Stomach (tissue), 4 donors: ENCODE data around the gene BCL2L1.

Experiments used
- CTCF ChIP-seq, 7 experiments: fragments of 450-650 bp in 4 of 7; fragments of 200-600 bp in 3 of 7; sonication (generic) in 3 of 7; IDR thresholded peaks; one replicate each; pipeline ENCODE4 v1.5.1; 2016 to 2019; ENCODE audit warnings: antibody characterized with exemption in 7 of 7, control low read depth in 2 of 7, mild to moderate bottlenecking in 1 of 7
- EP300 ChIP-seq: sonication (generic); formaldehyde crosslinking; IDR thresholded peaks from one replicate; pipeline ENCODE4 v1.6.1; 2017; ENCODE audit warnings: antibody characterized with exemption

DNA sequence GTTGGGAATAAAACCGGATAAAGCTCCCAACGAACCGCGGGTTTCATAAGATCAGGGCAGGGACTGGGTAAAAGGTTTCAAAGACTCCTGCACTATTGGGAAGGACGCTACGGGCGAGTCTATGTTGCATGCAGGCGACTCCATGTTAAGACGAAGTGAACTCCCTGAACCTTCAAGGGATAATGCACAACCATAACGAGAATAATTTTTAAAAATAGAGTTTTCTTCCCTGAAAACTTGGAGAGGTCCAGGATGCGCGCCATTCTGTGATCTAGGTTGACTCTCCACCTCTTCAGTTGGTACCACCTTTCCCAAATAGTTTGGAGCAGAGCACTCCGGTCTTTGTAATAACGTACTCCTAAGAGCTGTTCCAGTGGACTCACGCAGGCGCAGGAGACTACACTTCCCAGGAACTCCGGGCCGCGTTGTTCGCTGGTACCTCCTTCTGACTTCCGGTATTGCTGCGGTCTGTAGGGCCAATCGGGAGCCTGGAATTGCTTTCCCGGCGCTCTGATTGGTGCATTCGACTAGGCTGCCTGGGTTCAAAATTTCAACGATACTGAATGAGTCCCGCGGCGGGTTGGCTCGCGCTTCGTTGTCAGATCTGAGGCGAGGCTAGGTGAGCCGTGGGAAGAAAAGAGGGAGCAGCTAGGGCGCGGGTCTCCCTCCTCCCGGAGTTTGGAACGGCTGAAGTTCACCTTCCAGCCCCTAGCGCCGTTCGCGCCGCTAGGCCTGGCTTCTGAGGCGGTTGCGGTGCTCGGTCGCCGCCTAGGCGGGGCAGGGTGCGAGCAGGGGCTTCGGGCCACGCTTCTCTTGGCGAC lies 16.3 kb upstream of the BCL2L1 start, which contains the start of gene TPX2:
- no peak for TF ChIP-seq EP300
- peak in 3 of 7 experiments; percentile 7 to 25 (median 17) for TF ChIP-seq CTCF (IDR thresholded peaks at IDR 0.05)
